Astrocyte of the cerebellum (primary cell): Measurements from ENCODE around the gene TYMS.
A peak's percentile ranks its signal among the peaks of the same experiment; 100 is the strongest.

Experiments used
- DNase-seq: peaks from one replicate; pipeline ENCODE4 v3.0.0-alpha.2; 2011; ENCODE audit warnings: low read depth
- H3K4me3 ChIP-seq: 2 replicates; pipeline ENCODE4 v1.5.1; 2011; ENCODE audit warnings: mild to moderate bottlenecking, low read depth, low read length, moderate library complexity
- CTCF ChIP-seq: IDR thresholded peaks from 2 replicates; pipeline ENCODE4 v1.5.1; 2012; ENCODE audit warnings: low read length, low read depth, moderate library complexity, mild to moderate bottlenecking; ENCODE audit errors: missing control alignments
- in situ Hi-C: cut with HindIII; loops from 2 replicates; pipeline ENCODE4 v1.10.0; 2017; ENCODE audit warnings: low sequenced_read_pairs

The TYMS gene

GRCh38 chr18:697800-698199, 40.3 kb downstream of the TYMS start:
- DNase-seq: no peak
- in situ Hi-C loops: no loop called here
- H3K4me3 ChIP-seq: no peak overlapping the region
- TF ChIP-seq CTCF: no peak

DNA sequence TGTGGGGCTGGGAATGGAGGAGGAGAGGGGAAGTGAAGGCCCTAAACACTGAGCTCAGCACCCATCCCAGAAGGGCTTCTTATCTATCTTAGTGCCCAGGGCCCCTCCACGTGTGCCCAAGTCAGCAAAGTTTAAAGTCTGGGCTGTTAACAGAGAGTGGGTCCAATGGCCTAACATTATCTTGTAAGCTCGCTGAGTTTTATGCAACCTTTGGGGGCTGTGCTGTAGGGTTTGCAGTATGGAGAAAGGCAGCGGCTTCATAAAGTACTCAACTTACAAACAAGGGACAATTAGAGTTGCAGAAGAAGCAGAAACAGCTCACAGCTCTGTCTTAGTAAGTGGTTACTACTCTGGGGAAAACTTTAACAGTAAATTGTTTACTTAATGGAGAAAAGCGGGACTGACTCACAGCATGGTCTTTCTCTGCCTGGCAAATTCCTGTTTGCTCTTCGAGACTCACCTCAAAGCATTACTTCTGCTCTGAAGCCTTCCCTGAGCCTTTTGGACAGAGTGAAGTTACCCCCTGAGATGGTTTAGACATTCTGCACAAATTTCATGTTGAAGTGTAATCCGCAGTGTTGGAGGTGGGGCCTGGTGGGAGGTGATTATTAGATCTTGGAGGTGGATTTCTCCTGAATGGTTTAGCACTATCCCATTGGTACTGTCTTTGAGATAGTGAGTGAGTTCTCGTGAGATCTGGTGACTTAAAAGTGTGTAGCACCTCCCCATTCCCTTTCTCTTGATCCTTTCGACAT, 45.9 kb downstream of the TYMS start:
- DNase-seq: peak; percentile 72
- H3K4me3 ChIP-seq: no peak overlapping the region
- in situ Hi-C loops: no loop called here
- no peak for TF ChIP-seq CTCF

DNA sequence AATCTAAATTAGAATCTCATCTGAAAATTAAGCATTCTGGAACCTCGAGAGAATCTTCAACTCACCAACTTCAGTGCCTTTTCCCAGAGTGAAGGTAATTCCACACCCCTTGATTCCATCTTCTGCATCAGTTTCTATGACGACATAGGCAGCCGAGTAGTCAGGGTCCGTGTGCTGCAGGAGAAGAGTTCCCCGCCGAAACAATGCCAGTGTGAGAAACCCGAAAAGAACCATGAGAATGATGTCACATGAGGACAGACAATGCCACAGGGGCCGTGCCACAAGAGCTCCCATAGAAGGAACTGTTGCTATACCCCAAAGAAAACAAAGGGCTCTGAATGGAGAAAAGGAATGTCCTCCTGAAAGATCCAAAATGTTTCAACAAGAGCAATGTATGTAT, 49.0 kb downstream of the TYMS start:
- H3K4me3 ChIP-seq: no peak overlapping the region
- DNase-seq: no peak
- in situ Hi-C loops: no loop called here
- no peak for TF ChIP-seq CTCF

- in situ Hi-C loops: no loop called here
- no peak for DNase-seq
- H3K4me3 ChIP-seq: no peak overlapping the region
- TF ChIP-seq CTCF: no peak
Observed at GRCh38 chr18:708096-708495, 50.6 kb downstream of the TYMS start.

DNA sequence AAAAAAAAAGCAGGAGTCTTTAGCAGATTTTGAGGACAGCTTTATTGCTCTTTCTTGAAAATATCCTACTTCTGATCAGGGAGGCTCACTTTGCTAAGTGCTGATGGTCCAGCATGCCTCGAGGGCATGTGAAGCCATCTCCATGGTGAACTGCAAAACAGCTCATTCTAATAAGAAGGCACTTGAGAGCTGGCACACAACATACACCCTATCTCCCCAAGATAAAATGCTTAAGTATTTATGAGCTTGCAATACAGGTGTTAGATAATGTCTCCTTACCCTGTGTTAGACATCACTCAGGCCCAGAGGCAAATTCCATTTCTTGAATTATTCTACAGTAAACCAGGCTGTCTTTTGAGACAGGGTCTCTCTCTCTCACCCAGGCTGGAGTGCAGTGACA, 52.3 kb downstream of the TYMS start:
- in situ Hi-C loops: no loop called here
- no peak overlapping the region for H3K4me3 ChIP-seq
- no peak for DNase-seq
- no peak for TF ChIP-seq CTCF

DNA sequence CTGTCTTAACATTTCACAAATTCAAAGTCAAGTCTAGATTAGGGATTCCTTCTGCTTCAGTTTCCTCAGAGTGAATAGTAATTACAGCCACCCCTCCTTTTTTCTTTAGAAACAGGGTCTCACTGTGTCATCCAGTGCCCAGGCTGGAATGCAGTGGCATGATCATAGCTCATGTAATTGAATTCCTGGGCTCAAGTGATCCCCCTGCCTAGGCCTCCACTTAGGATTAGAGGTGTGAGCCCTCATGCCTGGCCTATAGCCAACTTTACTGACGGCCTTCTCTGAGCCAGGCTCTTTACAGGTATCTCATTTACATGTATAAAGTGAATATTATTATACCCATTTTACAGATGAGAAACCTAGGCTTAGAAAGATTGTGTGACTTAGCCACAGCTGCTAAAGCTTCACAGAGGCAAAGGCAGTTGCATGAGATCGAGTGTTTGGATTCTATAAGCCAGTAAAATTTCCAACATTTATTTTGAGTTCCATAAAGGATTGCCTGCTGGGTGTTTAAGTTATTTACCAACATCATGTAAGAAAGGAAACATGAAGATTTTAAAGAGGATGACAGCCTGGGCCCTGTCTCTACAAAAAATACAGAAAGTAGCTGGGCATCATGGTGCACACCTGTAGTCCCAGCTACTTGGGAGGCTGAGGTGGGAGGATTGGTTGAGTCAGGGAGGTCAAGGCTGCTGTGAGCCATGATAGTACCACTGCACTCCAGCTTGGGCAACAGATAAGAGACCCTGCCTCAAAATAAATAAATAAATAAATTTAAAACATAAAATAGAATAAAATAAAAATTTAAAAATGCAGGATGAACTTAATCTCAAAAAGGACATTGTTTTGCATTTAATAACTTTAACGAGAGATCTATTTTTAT, 53.2 kb downstream of the TYMS start:
- peak overlapping the region; percentile 68 for H3K4me3 ChIP-seq
- no peak for DNase-seq
- in situ Hi-C loops: no loop called here
- TF ChIP-seq CTCF: no peak
